Thoracic aorta (tissue), 2 donors: Measurements from ENCODE around the gene WDSUB1. TPM values are rescaled to one million over a fixed set of nuclear protein-coding genes. Genes with fewer than 3 reads are reported as not detected.
A peak's percentile ranks its signal among the peaks of the same experiment; 100 is the strongest.

Source experiments
- ATAC-seq: fragments of 150-250 bp; one replicate; pipeline ENCODE4 v1.8.0; 2017; ENCODE audit warnings: low read depth; ENCODE audit not compliant: insufficient number of reproducible peaks, low FRiP score
- DNase-seq: peaks from one replicate; pipeline ENCODE4 v3.0.0-alpha.2; 2020; ENCODE audit warnings: low spot score
- H3K27ac ChIP-seq, 2 donors: fragments of 200-600 bp; sonication (generic); 1 replicate in 1 of 2; 2 replicates in 1 of 2; pipeline ENCODE4 v1.5.1; 2016; ENCODE audit warnings: mild to moderate bottlenecking in 2 of 2, moderate library complexity in 2 of 2
- H3K27me3 ChIP-seq: fragments of 200-600 bp; sonication (generic); replicated peaks from 2 replicates; pipeline ENCODE4 v1.6.0; 2016; ENCODE audit warnings: mild to moderate bottlenecking; ENCODE audit not compliant: insufficient read depth
- H3K36me3 ChIP-seq: fragments of 200-600 bp; sonication (generic); one replicate; pipeline ENCODE4 v1.5.1; 2016
- H3K4me1 ChIP-seq, 2 donors: fragments of 200-600 bp; sonication (generic); 1 replicate in 1 of 2; 2 replicates in 1 of 2; pipeline versions ENCODE4 v1.5.1 to v1.6.0; 2016; ENCODE audit warnings: low read depth in 2 of 2, mild to moderate bottlenecking in 1 of 2; ENCODE audit not compliant: control insufficient read depth in 1 of 2
- H3K4me3 ChIP-seq: fragments of 200-600 bp; sonication (generic); 2 replicates; pipeline ENCODE4 v1.5.1; 2016; ENCODE audit warnings: mild to moderate bottlenecking
- H3K9me3 ChIP-seq: fragments of 200-600 bp; sonication (generic); 2 replicates; pipeline ENCODE4 v1.5.1; 2016
- CTCF ChIP-seq: fragments of 200-600 bp; sonication (generic); IDR thresholded peaks from one replicate; pipeline ENCODE4 v1.5.1; 2019; ENCODE audit warnings: antibody characterized with exemption
- total RNA-seq, 2 donors: library from RNA; depleted of rRNA; stranded (reverse); fragments of >200 nt; gene quantifications; one replicate each; pipeline versions ENCODE4 v1.1.0 to v1.2.3, GENCODE V29; 2016

The WDSUB1 gene
- total RNA-seq, 2 donors from 2014 or later, result 3.5 to 11.2 TPM

DNA sequence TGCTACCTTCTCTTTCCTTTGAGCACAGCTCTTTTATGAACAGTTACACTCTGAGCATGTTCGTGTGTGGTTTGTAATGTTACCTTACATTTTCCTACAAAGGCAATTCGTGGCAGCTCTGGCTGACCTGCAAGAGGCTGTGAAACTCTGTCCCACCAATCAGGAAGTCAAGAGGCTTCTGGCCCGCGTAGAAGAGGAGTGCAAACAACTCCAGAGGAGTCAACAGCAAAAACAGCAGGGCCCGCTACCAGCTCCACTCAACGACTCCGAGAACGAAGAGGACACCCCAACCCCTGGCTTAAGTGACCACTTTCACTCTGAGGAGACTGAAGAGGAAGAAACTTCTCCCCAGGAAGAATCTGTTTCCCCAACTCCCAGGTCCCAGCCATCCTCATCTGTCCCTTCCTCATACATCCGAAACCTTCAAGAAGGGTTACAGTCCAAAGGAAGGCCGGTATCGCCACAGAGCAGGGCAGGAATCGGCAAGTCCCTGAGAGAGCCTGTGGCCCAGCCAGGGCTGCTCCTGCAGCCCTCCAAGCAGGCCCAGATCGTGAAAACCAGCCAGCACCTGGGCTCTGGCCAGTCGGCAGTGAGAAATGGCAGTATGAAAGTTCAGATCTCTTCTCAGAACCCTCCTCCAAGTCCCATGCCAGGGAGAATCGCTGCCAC lies 56.9 kb downstream of the WDSUB1 start:
- Histone ChIP-seq H3K4me1 (peaks cover 0 to 12% of the 10 kb centered on the region in 2 donors), H3K27me3 (no peaks in the 10 kb centered on the region), H3K36me3 (peaks cover 24% of the 10 kb centered on the region), H3K9me3 (no peaks in the 10 kb centered on the region), H3K4me3 (no peak overlapping the region), H3K27ac (no peak overlapping the region)
- no peak for DNase-seq
- no peak for ATAC-seq
- TF ChIP-seq CTCF, result no peak

GRCh38 chr2:159228081-159228581 lies 58.4 kb downstream of the WDSUB1 start:
- TF ChIP-seq CTCF, result no peak
- ATAC-seq (no peak), DNase-seq (no peak)
- Histone ChIP-seq H3K4me1 (peaks cover 0 to 12% of the 10 kb centered on the region in 2 donors), H3K4me3 (no peak overlapping the region), H3K36me3 (peaks cover 31% of the 10 kb centered on the region), H3K9me3 (no peaks in the 10 kb centered on the region), H3K27me3 (no peaks in the 10 kb centered on the region), H3K27ac (peak overlapping the region in 1 of 2 donors; percentile 32)

DNA sequence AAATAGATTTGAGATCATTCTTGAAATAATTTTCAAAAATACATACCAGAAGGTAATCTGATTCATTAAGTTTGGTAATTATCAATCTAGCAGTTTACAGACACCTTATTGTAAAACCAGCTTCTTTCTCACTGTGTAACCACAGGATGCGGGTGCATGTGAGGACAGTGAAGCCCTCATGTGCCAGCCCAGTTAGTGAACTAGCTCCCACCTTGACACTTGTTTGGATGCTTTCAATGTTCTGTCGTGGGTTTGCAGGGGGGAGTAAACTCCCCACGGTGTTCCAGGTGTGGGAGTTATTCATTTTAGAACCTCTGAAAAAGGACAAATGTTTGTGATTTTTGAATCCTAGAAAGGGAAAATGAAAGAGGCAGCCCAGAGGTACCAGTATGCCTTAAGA lies 59.0 kb downstream of the WDSUB1 start:
- Histone ChIP-seq H3K27ac (peak overlapping the region; percentile 15 to 32), H3K27me3 (no peaks in the 10 kb centered on the region), H3K9me3 (no peaks in the 10 kb centered on the region), H3K4me3 (no peak overlapping the region), H3K4me1 (peaks cover 0 to 12% of the 10 kb centered on the region in 2 donors), H3K36me3 (peaks cover 32% of the 10 kb centered on the region)
- DNase-seq, result no peak
- no peak for TF ChIP-seq CTCF
- ATAC-seq, result no peak

GRCh38 chr2:159226608-159227385 lies 59.7 kb downstream of the WDSUB1 start:
- Histone ChIP-seq H3K4me3 (no peak overlapping the region), H3K27me3 (no peaks in the 10 kb centered on the region), H3K4me1 (peaks cover 0 to 12% of the 10 kb centered on the region in 2 donors), H3K9me3 (no peaks in the 10 kb centered on the region), H3K36me3 (peaks cover 34% of the 10 kb centered on the region), H3K27ac (peak overlapping the region; percentile 15 to 32)
- no peak for TF ChIP-seq CTCF
- no peak for ATAC-seq
- no peak for DNase-seq

DNA sequence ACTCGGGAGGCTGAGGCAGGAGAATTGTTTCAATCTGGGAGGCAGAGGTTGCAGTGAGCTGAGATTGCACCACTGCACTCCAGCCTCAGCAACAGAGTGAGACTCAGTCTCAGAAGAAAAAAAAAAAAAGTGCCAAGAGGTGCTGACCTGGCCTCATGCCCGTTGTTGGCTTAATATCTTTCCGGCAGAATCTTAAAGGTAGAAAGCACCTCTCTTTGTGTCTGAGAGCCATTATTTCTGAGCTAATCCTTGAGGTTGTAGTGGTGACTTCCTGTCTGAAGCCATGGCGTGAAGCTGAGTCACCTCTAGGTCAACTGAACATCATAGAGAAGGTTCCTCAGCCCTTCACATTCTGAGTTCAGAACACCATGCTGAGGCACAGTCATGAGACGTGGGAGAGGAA lies 60.4 kb downstream of the WDSUB1 start:
- ATAC-seq (no peak), DNase-seq (no peak)
- no peak overlapping the region for H3K27ac ChIP-seq
- H3K4me1 ChIP-seq, result peaks cover 0 to 12% of the 10 kb centered on the region in 2 donors
- H3K36me3 ChIP-seq, result peaks cover 34% of the 10 kb centered on the region
- H3K27me3 ChIP-seq, result no peaks in the 10 kb centered on the region
- no peaks in the 10 kb centered on the region for H3K9me3 ChIP-seq
- no peak overlapping the region for H3K4me3 ChIP-seq
- no peak for TF ChIP-seq CTCF
